Measurements from ENCODE around the gene NMT2.
"Not testable (repeated sequence)": the region's sequence is repeated elsewhere in the genome, so short reads cannot be mapped to it uniquely, and the experiment has no call there.

Gene NMT2

DNA sequence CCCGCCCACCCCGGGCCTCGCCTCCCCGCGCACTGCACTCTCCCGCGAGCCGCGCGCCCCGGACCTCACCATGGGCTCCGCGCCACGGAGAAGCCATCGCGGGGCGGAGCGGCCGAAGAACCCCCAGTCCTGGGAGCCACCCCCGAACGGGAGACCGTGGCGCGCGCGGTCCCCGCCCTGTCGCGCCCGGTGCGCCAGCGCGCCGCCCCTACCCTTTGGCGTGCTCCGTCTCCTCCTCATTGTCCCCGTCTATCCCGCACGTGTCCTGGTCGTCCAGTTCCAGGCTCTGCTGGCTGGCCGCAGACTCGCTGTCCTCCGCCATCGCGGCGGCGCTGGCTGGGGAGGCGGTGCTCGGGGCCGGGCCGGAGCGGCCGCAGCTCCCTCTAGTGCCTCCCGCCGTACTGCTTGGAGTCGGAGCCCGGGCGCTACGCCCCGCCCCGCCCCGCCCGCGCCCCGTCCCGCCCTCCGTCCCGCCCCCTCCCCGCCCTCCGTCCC lies at the start of gene NMT2:
NMT2 (minus strand) TSS at position 403 of the 495 bp plus-strand sequence; CDS start at position 322, 81 bp downstream.
- DNase-seq (ENCODE audit: low read depth in 1 of 2, low spot score in 1 of 2): peak in 1 of 2 donors; percentile 13

DNA sequence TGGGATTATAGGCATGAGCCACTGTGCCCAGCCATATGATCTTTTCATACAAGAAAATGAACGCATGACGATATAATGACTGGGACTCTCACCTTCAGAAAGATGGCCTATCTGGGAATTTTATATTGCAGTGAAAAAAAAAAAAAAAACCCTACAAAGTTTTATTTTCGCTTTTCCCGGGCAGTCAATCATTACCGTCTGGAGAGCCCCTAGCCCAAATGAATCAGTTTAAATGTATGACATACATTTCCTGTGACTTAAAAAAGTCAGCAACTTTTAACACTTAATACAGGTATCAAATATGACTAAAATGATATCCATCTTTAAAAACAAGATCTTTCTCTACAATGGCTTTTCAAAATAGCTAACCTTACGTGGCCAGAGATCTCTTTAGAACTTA lies 48.2 kb upstream of the NMT2 start:
- DNase-seq (ENCODE audit: low read depth in 1 of 2, low spot score in 1 of 2): no peak

DNA sequence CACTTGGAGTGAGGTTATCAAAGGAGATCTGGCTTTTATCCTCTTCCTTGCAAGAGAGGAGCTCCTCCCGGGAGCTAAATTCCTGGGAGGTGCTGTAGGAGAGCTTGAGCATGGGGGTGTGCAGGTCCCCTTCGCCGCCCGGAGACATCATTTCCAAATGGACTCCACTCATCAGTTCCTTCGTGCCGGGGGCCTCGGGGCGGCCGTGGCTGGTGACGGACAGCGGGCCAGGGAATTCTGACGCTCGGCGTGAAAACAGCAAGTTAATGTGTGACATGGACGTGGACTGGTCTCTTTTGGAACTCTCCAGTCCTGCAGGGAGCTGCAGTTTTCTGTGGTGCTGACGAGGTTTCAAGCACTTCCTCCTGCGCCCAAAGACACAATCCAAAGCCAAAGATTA lies 45.7 kb upstream of the NMT2 start:
- no peak for DNase-seq (ENCODE audit: low read depth in 1 of 2, low spot score in 1 of 2)

DNA sequence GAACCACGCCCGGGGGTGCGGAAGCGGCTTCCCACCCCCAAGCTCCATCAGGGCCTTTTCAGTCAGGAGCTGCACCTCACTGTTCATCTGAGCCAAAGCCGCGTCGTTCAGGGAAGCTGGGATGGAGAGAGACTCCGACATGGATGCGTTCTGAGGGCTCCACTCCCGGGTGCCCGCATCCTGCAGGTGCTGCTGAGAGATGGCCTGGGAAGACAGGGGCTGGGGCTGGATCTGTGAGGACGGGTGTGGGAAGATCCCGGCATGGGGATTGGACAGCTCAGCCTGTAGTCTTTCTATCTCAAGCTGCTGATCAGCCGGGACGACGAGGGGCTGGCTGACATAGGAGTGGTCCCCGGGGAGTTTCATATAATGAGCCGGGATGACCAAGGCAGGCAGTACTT lies 45.0 kb upstream of the NMT2 start:
- DNase-seq (ENCODE audit: low read depth in 1 of 2, low spot score in 1 of 2): no peak

DNA sequence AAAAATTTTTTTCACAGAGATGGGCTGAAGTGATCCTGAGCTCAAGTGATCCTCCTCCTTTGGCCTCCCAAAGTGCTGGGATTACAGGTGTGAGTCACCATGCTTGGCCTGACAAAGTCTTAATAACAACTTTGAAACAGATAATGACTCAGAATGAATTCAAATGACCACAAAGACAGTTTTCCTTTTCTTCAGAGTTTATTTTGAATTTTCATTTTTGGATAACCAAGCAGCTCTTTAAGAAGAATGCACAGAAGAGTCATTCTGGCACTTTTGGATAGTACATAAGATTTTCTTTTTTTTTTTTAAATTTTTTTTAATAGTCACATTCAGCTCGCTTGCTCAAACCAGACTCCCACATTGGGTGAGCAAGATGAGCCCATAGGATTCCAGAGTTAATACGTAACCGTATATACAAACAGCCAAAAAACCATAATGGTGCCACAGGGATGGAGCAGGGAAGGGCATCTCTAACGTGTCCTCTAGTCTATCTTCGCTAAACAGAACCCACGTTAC lies 43.0 kb upstream of the NMT2 start:
- DNase-seq (ENCODE audit: low read depth in 1 of 2, low spot score in 1 of 2): no peak

DNA sequence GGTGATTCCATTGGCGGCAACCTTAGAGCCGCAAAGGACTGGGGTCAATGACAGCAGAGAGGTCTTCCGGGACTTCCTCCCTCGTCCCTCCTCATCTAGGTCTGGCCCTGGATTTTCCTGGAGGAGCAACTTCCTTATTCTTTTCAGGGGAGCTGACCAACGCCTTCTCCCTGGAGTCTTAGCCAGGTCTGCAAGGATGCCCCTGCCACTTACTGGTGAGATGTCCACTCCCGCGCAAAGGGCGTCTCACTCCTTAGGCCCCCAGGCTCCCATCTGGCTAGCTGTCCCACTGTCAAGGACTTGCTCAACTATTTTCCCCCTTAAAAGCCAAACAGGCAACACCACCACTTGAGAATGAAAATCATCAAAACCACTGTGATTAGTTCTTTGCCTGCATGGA lies 42.0 kb upstream of the NMT2 start:
- no peak for DNase-seq (ENCODE audit: low read depth in 1 of 2, low spot score in 1 of 2)

DNA sequence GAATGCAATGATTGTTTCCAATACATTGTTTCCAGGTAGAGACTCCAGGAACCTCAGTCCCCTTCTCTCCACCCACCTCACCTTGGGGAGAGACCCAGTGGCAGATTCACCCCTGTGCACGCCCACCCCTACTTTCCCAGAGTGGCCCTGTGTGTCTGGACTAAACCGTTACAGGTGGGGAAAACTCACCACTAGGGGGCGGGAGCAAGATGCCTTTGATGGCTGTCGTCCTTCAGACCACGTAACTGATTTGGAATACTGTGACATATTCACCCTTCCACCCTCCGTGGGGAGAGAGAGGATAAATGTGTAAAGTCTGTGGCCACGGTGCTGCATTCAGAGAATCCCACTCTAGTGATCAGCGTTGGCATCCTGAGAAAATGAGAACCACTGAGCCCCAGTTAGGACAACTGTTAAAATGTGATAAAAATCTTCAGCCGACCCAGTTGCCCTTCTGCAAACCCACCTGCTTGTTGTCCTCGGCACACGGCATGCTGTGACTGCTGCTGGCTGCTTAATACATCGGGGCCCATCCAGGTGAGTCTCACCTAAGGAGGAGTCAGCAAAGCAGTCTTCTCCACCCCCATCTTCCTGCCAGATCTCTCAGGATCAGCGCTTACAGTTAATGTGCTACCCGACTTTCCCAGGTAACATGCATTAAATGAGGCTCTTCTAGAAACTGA lies 41.5 kb upstream of the NMT2 start:
- peak; percentile 61 for DNase-seq (ENCODE audit: low read depth in 1 of 2, low spot score in 1 of 2)

DNA sequence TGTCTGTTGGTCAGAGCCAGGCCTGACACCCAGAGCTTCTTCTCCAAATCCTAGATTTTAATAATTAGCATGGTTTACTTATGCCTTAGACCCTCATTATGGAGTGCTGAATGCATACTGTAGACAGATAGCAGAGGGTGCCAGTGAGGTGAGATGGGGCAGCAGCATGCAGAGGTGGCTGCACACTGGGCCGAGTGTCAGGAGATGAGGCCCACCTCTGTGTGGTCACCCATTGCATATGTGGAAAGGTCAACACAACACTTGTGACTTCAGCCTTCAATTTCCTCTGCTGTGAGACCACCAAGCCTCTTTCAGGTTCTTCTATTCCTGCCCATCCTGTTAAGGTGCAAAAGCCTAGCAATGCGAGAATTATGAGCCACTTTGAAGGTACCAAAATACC lies 39.7 kb upstream of the NMT2 start:
- no peak for DNase-seq (ENCODE audit: low read depth in 1 of 2, low spot score in 1 of 2)

DNA sequence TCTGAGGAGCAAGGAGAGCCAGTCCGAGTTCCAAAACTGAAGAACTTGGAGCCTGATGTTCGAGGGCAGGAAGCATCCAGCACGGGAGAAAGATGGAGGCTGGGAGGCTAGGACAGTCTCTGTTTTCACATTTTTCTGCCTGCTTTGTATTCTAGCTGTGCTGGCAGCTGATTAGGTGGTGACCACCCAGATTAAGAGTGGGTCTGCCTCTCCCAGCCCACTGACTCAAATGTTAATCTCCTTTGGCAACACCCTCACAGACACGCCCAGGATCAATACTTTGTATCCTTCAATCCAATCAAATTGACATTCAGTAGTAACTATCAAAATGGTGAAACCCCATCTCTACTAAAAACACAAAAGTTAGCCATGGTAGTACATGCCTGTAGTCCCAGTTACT lies 38.9 kb upstream of the NMT2 start:
- not testable (repeated sequence) for DNase-seq (ENCODE audit: low read depth in 1 of 2, low spot score in 1 of 2)

DNA sequence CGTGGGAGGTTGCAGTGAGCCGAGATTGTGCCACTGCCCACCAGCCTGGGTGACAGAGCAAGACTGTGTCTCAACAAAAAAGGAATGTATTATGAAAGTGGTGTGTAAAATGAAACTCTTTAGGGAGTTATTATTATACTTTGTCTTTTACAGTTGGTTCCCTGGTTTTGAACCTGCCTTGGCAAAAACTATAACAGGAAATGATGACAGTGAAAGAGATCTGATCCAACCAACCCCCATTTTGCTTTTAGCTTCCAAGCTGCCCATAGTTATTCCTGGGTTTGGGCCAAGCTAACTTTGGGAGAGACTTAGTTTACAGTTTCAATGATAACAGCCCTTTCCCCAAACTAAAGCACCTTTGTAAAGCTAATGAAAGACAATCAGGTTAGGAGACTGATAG lies 34.1 kb upstream of the NMT2 start:
- DNase-seq (ENCODE audit: low read depth in 1 of 2, low spot score in 1 of 2): no peak

DNA sequence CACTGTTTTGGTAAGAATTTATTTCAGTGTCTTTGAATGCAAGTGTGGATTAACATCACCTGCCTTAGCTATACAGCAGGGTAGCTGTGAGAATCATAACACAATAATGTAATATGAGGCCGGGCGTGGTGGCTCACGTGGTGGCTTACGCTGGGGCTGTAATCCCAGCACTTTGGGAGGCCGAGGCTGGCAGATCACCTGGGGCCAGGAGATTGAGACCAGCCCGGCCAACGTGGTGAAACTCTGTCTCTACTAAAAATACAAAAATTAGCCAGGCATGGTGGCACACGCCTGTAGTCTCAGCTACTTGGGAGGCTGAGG lies 33.8 kb upstream of the NMT2 start:
- not testable (repeated sequence) for DNase-seq (ENCODE audit: low read depth in 1 of 2, low spot score in 1 of 2)

DNA sequence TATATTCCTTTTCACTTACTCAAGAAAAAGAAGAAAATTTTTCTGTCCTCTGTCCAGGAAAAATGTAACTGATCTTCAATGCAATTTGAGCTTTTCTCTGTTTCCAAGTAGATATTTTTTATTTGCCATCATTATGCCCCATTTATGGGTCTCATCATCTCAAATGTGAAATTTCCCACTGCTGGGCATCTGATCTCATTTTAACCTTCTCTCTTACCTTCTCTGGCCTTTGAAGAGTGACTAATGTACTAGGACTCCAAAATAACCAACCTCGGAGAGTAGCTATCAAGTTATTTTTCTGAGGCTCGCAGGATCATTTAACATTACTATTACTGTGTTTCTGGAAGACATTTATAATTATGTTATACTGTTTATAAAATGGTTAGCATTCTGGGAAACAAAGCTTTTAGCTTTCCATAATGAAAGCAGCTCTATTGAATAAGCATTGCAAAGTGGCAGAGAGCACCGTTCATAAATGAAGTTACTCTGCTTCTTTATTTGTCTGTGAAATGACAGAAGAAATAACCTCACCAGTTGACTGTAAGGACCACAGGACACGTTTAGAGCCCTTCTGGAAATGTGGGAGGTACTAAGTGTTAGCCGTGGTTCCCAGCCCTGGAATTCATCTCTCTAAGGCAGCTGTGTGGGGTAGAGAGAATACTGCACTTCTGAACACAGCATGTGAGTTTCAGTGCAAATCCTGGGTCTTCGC lies 33.3 kb upstream of the NMT2 start:
- no peak for DNase-seq (ENCODE audit: low read depth in 1 of 2, low spot score in 1 of 2)

DNA sequence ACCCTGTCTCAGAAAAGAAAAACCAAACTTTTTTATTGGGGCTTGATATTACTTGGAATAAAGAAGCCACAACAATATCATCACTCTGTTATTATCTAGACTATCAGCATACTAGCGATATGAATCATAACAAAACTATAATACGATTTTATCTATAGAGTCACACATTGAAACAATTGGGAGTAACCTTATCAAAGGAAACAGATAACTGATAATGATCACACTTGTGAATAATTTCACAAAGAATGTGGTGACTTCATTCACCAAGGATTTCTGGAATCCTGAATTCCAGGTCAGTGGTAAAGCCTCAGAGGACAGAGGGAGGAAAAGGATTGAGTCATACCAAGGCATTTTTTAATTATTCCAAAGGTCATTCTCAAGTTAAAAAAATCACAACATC lies 32.1 kb upstream of the NMT2 start:
- no peak for DNase-seq (ENCODE audit: low read depth in 1 of 2, low spot score in 1 of 2)

DNA sequence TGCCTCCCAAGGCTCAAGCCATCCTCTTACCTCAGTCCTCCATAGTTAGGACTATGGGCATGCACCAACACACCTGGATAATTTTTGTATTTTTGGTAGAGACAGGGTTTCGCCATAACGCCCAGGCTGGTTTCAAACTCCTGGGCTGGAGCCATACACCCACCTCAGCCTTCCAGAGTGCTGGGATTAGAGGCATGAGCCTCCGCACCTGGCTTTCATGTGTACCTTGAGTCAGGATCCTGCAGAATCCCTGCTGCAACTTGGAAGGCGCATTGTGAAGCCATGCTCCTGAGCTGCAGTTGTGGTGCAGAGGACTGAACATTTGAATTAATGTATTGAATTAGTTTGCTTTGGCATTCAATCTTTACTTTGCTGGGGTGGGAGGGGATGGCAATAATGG lies 29.4 kb upstream of the NMT2 start:
- no peak for DNase-seq (ENCODE audit: low read depth in 1 of 2, low spot score in 1 of 2)

DNA sequence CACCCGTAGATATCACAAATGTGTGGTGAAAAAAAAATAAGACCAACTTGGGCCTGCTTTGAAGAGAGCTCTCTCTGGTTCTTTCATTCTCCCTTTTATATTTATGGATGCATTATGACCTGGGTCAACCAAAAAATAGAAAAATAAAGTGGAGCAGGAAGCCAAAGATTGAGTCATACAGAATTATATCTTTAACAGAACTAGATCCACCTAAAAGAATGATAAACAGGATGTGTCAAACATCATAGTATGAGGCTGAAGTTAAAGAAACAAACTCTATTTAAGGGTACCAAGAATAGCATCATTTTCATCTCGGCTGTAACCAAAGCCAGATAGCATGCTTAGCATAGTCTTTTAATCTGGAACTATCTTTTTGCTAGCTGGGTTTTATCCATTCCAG lies 28.8 kb upstream of the NMT2 start:
- no peak for DNase-seq (ENCODE audit: low read depth in 1 of 2, low spot score in 1 of 2)

DNA sequence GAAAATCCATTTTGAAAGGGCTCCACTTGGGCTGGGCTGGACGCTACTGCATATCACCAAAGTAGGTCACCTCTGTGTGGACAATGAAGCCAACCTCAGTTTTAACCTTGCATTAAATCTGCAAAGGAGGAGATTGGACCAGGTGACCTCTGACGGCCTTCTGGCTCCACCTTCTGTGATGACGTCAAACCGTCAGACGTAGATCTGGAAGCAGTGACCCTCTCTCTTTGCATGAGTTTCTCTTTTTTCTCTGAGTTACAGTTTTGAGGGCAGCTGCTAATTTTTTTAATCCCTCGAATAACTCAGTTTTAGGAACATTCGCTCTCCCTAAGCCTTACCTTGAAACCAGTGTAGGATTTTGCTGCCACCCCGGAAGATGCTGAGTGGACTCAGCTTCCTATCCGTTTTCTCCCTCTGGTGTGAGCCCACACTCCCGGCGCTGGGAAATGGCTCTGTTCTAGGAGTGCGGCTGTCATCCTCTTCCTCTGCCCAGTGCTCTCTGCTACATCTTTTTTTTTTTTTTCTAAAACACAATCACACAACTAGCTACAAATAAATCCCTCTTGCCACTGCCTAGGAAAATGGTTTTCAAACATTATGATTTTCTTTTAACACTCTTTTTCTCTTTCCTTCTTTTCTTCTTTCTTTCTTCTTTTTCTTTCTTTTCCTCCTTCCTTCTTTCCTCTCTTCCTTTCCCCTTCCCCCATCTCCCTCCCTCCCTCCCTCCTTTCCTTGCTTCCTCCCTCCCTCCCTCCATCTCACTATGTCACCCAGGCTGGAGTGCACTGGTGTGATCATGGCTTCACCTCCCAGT lies 27.7 kb upstream of the NMT2 start:
- no peak for DNase-seq (ENCODE audit: low read depth in 1 of 2, low spot score in 1 of 2)

DNA sequence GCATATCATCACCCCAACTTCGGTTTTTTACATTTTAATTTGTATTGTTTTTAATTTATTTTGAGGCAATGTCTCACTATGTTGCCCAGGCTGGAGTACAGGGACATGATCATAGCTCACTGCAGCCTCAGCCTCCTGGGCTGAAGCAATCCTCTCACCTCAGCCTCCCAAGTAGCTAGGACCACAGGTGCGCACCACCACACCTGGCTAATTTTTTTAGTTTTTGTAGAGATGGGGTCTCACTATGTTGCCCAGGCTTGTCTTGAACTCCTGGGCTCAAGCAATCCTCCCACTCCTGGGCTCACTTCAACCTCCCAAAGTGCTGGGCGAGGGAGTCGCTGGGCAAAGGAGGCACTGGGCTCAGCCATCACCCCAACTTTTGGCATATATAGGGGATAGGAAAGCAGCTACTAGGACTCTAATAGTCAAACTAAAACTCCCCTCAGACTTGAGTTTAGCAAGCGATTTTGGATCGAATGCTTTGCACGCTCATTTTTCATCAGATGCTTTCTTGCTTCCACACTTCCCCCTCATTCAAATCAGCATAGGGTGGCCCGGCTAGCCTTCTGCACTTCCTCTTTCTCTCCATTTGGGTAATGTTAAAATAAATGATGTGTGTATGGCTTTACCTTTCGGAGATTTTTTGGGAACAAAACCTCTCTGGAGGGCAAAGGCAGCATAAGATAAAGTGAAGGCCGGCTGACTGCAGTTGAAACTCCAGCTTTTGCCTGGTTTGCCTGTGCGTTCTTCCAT lies 20.8 kb upstream of the NMT2 start:
- no peak for DNase-seq (ENCODE audit: low read depth in 1 of 2, low spot score in 1 of 2)

DNA sequence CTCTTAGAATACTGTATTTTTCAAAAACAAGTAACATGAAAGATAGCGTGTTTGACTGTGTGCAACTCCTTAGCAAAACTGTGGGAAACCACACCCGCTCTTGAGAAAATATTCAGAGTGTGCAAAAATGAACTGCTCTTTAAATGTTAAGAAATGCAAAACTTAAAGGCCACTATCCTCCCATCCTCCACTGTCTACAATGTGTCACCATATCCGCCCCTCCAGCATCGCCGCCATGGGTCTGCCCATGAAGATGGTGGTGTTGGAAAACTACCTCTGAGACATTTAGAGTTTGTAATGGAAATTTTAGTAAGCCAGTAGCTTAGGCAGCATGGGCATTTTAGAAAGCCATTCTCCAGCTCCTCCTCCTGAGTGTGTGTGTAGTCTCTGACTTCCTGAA lies 20.1 kb upstream of the NMT2 start:
- no peak for DNase-seq (ENCODE audit: low read depth in 1 of 2, low spot score in 1 of 2)

DNA sequence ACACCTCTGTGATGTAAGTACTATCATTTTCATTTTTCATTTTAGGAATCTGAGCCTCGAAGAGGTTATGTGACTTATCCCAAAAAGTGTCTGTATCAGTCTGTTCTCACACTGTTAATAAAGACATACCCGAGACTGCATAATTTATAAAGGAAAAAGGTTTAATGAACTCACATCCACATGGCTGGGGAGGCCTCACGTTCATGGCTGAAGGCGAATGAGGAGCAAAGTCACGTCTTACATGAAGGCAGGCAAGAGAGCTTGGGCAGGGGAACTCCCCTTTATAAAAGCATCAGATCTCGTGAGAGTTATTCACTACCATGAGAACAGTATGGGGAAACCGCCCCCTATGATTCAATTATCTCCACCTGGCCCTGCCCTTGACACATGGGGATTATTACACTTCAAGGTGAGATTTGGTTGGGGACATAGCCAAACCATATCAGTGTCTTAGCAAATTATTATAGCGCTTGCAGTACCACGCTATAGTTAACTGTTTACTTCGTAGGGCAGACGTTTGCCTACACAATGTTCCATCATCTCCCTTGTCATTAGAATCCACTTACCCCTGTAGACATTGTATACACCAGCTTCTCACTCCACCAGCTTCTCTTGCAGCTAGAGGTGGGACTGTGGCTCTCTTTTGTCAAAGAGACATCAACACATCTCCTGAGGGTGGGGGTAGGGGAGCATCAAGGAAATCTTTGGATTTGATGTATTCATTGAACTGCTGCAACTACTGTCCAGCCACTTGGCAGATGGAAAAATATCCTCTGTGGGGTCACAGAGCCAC lies 15.4 kb upstream of the NMT2 start:
- DNase-seq (ENCODE audit: low read depth in 1 of 2, low spot score in 1 of 2): no peak

DNA sequence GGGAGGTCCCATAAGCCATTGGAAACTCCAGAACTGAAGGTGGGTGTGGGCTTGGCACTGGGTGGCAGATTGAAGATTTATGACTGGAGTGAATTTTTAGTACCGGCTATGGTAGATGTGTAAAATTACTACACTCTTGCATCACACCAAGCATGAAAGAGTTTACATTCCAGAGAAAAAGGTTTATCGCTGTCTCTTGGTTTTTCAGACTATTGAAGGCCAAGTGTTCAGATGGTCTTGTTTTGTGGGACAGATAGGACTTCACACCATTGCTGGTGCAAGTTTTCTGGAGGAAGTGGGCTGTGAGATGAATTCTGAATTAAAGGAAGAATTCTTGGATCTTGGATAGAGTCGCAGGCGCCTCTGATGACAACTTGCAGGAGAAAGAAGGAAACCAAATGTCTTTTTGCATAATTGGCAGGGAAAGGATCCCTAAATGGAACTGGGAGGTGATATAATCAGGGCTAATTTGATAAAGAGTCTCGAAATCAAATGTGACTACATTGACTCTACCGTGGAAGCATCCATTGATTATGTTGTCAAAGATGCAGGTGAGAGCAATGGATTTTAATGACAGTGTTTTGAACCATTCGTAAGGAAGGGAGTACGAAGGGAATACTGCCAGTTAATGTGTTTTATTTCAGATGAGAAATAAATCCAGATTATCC lies 14.2 kb upstream of the NMT2 start:
- DNase-seq (ENCODE audit: low read depth in 1 of 2, low spot score in 1 of 2): no peak

Measured in activated T-helper 1 cell treated with anti-CD3 and anti-CD28 coated beads, Interleukin-2, amount 50 U/mL, for 16 hours (primary cell).